NT2/D1 (cell line): ENCODE results near the gene LRP6.

Experiments used
- DNase-seq: peaks from one replicate; pipeline ENCODE4 v3.0.0-alpha.2; 2011; ENCODE audit warnings: low read depth, low spot score
- H3K27me3 ChIP-seq: 2 replicates; pipeline ENCODE4 v1.6.0; 2011; ENCODE audit warnings: mild to moderate bottlenecking; ENCODE audit not compliant: insufficient read length, insufficient read depth
- H3K36me3 ChIP-seq: 2 replicates; pipeline ENCODE4 v1.6.1; 2011; ENCODE audit warnings: mild to moderate bottlenecking, low read length, mixed read lengths; ENCODE audit not compliant: insufficient read depth, insufficient read length
- H3K4me1 ChIP-seq: 2 replicates; pipeline ENCODE4 v1.5.1; 2011; ENCODE audit not compliant: insufficient read depth, insufficient read length
- H3K4me3 ChIP-seq: 2 replicates; pipeline ENCODE4 v1.5.1; 2011; ENCODE audit warnings: low read depth; ENCODE audit not compliant: insufficient read length
- H3K9ac ChIP-seq: 2 replicates; pipeline ENCODE4 v1.6.0; 2011; ENCODE audit warnings: low read depth; ENCODE audit not compliant: insufficient read length
- H3K9me3 ChIP-seq: 2 replicates; pipeline ENCODE4 v1.5.1; 2011; ENCODE audit warnings: mild to moderate bottlenecking, low read length; ENCODE audit not compliant: insufficient read depth
- SUZ12 ChIP-seq: IDR thresholded peaks from 2 replicates; pipeline ENCODE4 v1.6.1; 2011; ENCODE audit not compliant: insufficient read length, insufficient read depth; ENCODE audit errors: extremely low read depth
- YY1 ChIP-seq: IDR thresholded peaks from 2 replicates; pipeline ENCODE4 v1.6.1; 2011; ENCODE audit not compliant: insufficient read length, insufficient read depth
- ZNF274 ChIP-seq: IDR thresholded peaks from 2 replicates; pipeline ENCODE4 v1.6.1; 2011; ENCODE audit warnings: mild to moderate bottlenecking, low read depth, low read length

LRP6 gene

DNA sequence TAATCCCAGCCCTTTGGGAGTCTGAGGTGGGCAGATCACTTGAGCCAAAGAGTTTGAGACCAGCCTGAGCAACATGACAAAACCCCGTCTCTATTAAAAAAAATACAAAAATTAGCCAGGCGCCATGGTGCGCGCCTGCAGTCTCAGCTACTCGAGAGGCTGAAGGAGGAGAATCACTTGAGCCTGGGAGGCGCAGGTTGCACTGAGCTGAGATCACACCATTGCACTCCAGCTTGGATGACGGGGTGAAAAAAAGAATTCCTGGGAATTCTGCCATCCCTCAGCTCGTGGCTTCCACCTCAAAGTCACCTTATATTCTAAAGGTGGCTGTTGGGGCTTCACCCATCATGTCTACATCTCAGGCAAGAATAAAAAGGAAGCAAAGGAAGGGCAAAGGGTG, 183.2 kb downstream of the LRP6 start:
- Histone ChIP-seq H3K27me3 (no peaks in the 10 kb centered on the region), H3K9me3 (no peaks in the 10 kb centered on the region), H3K4me3 (no peak overlapping the region), H3K4me1 (peaks cover 10% of the 10 kb centered on the region), H3K36me3 (no peaks in the 10 kb centered on the region), H3K9ac (no peak overlapping the region)
- TF ChIP-seq ZNF274 (no peak), SUZ12 (no peak), YY1 (no peak)
- no peak for DNase-seq

DNA sequence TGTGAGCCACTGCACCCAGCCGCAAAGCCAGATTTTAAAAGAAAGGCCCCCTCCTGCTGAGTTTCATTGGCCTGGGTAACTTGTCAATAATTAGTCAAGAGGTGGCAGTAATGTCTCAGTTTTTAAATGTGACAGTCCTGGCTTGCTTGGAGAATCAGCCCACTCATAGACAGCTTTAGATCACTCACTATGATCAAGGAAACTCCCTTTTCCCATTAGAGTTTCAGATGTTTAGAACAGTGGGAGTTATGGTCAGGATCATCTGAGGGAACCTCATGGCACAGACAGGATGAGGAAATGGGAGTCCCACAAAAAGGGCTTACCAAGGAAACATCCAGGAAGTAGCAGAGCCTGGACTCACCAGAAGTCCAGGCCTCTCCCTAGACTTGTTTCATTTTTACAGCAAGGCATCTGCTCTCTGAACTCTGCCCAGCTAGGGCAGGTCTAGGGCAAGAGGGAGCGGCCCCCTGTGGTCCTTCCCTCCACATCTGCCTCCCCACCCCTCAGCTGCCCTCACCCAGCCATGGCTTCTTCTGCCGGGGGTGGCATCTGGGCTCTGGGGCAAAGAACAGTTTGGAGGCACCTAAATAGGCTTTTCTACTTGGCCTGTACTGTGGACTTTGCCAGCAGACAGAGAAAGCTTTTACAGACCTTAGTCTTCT, 184.9 kb downstream of the LRP6 start:
- Histone ChIP-seq H3K36me3 (no peaks in the 10 kb centered on the region), H3K9me3 (no peaks in the 10 kb centered on the region), H3K4me3 (no peak overlapping the region), H3K4me1 (no peaks in the 10 kb centered on the region), H3K9ac (no peak overlapping the region), H3K27me3 (no peaks in the 10 kb centered on the region)
- DNase-seq, result no peak
- TF ChIP-seq ZNF274 (no peak), YY1 (no peak)

DNA sequence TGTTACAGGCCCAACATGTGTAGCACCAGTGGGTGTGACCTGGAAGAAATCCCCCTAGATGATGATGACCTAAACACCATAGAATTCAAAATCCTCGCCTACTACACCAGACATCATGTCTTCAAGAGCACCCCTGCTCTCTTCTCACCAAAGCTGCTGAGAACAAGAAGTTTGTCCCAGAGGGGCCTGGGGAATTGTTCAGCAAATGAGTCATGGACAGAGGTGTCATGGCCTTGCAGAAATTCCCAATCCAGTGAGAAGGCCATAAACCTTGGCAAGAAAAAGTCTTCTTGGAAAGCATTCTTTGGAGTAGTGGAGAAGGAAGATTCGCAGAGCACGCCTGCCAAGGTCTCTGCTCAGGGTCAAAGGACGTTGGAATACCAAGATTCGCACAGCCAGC, 187.6 kb downstream of the LRP6 start:
- no peak for DNase-seq
- no peak overlapping the region for H3K9ac ChIP-seq
- no peak for TF ChIP-seq YY1
- no peak for TF ChIP-seq ZNF274
- TF ChIP-seq SUZ12, result no peak

DNA sequence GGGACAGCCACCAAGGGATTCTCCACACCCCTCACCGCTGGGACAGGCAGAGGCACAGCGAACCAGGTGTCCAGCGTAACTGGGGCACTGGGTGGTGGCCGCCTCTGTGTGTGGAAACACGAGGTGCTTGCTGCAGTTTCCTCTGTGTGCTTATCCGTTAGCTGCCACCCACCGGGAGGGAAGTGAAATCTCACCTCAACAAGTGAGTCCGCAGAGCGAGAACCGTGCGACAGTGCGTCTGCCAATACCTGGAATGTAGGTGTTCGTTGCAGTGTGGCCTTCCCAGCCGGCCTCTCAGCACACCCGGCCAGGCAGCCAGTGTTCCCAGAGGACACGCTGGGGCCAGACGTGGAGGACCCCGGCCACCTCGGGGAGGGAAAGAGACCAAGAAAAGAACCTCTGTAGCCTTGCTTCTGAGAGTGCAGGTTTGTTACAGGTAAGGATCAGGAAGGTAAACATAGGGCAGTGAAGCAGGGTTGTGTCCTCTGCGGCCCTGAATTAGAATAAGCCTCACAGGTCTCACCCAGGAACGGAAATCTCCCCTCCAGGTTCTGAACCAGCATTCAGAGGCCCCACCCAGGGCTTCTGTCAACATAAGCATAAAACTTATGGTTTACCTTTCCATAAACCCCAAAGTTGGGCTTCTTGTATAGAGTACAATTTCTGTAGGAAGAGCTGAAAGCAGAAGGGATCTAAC, 194.6 kb downstream of the LRP6 start:
- Histone ChIP-seq H3K36me3 (no peaks in the 10 kb centered on the region), H3K27me3 (no peaks in the 10 kb centered on the region), H3K4me3 (no peak overlapping the region), H3K9ac (peak overlapping the region; percentile 14), H3K9me3 (no peaks in the 10 kb centered on the region), H3K4me1 (peaks cover 6% of the 10 kb centered on the region)
- TF ChIP-seq SUZ12, result no peak
- no peak for TF ChIP-seq YY1
- no peak for TF ChIP-seq ZNF274
- DNase-seq, result no peak

More for the DNA sequence above, 187.6 kb downstream of the LRP6 start:
- Histone ChIP-seq H3K27me3 (no peaks in the 10 kb centered on the region), H3K4me3 (no peak overlapping the region), H3K9me3 (no peaks in the 10 kb centered on the region), H3K36me3 (no peaks in the 10 kb centered on the region), H3K4me1 (no peaks in the 10 kb centered on the region)

DNA sequence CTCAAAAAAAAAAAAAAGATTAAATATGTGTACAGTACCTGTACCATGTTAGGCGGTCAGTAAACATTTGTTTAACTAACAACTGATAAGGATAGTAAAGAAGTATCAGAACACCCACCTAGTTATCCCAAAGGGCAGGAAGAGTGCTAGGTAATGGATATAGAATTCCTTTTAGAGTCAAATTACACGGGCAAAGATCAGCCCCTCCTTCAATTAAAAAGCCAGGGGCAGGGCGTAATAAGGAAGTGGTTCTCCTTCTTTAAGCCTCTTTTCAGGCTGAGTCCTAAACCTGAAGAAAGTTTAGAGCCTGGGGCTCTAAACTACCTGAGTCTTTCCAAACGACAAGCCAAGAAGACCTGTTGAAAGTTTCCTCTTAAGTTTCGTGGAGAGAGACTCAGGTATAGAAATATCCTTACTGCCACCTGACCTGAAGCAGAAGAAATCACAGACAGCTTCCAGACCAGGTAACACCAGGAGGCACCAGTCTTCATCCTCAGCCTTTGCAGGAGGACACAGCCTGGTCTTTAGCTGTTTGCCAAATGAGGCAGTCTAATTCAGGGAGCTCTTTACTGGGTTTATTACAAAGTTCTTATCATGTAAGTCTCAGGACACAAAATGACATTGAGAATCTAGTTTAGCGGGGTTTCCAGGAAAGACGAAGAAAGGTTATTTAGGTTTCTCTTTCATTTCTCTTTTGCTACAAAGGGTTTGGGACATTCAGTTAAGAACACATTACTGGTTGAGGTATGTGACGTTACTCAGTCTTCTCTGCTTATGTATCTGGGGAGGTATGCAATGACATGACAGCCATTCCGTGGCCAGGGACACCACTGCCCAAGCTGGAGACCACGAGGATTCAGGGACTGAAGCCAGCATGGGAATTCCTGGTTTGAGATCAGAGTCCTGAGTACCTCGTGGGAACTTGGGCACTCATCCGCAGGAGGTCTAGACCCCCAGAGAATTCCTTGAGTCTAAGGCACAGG, 195.9 kb downstream of the LRP6 start, which contains the start of gene BCL2L14:
BCL2L14 (plus strand) TSS at position 266 of the 983 bp plus-strand sequence. CDS start 8,367 bp downstream, outside the sequence.
- Histone ChIP-seq H3K9ac (peak within 1 kb of the TSS; percentile 14), H3K36me3 (no peaks in the 10 kb centered on the region), H3K4me1 (peaks cover 6% of the 10 kb centered on the region), H3K27me3 (no peaks in the 10 kb centered on the region), H3K9me3 (no peaks in the 10 kb centered on the region), H3K4me3 (no peak within 1 kb of the TSS)
- no peak for DNase-seq
- TF ChIP-seq SUZ12, result no peak
- no peak for TF ChIP-seq YY1
- no peak for TF ChIP-seq ZNF274

DNA sequence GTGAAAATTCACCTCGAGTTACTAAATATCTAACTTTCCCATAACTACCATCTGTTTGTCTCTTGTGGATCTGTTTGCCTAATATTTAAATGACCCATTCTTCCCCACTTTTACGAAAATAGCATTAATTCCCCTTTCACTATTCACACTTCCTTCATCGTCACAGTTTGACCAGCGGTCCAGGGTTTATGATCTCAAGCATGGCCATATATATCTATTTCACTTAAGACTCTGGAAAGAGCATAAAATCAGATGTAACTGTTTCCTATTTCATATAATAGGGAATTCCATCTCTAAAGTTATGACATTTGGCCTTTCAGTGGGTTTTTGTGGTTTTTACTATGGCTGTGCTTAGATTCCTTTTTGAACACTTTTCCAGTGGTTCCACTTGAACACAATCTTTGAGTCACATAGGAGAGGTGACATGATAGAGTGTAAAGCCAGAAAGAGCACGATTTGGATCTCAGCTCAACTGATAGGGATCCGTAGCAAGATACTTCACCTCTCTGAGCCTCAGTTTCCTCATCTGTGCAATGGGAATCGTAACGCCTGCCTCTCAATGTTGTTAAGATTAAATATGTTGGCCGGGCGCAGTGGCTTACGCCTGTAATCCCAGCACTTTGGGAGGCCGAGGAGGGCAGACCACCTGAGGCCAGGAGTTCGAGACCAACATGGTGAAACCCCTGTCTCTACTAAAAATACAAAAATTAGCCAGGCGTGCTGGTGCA, 196.9 kb downstream of the LRP6 start:
- Histone ChIP-seq H3K4me1 (peaks cover 6% of the 10 kb centered on the region), H3K36me3 (no peaks in the 10 kb centered on the region), H3K4me3 (no peak overlapping the region), H3K9me3 (no peaks in the 10 kb centered on the region), H3K9ac (no peak overlapping the region), H3K27me3 (no peaks in the 10 kb centered on the region)
- no peak for DNase-seq
- TF ChIP-seq ZNF274, result no peak
- no peak for TF ChIP-seq YY1
- no peak for TF ChIP-seq SUZ12
